Naive thymus-derived CD4-positive, alpha-beta T cell (primary cell): ENCODE measurements around the gene STIM1. TPM values are rescaled to one million over a fixed set of nuclear protein-coding genes. Genes with fewer than 3 reads are reported as not detected.
A peak's percentile ranks its signal among the peaks of the same experiment; 100 is the strongest.

Experiments used
- ATAC-seq: fragments of 150-1000 bp; cut with Tn5 transposase; 2 replicates; pipeline ENCODE4 v1.10.0; 2021; ENCODE audit warnings: mild to moderate bottlenecking, moderate library complexity
- CTCF ChIA-PET: fragments of 350-600 bp; sonication (Branson Sonifier 250); formaldehyde crosslinking; loops from one replicate; lab custom pipeline; 2021; ENCODE audit warnings: antibody characterized with exemption; lab: Charles Lee
- POLR2A ChIA-PET: fragments of 350-600 bp; sonication (Branson Sonifier 250); formaldehyde crosslinking; loops from one replicate; lab custom pipeline; 2021; ENCODE audit warnings: antibody characterized with exemption, inconsistent platforms; lab: Charles Lee
- DNase-seq, 9 donors: peaks; one replicate each; pipeline versions ENCODE4 v3.0.0 to v3.0.0-alpha.2; 2020 to 2022; ENCODE audit warnings: mixed read lengths in 1 of 9
- H3K27ac ChIP-seq: one replicate; pipeline ENCODE4 v1.7.0; 2013; ENCODE audit warnings: mild to moderate bottlenecking, low read depth, low read length, moderate library complexity
- H3K27me3 ChIP-seq, 2 donors: one replicate each; pipeline ENCODE4 v1.7.0; 2013; ENCODE audit warnings: low read length in 2 of 2, mild to moderate bottlenecking in 2 of 2, moderate library complexity in 2 of 2; ENCODE audit not compliant: control insufficient read depth in 2 of 2, insufficient read depth in 2 of 2
- H3K36me3 ChIP-seq, 3 experiments: 1 replicate in 2 of 3; 2 replicates in 1 of 3; pipeline ENCODE4 v1.7.0; 2013; ENCODE audit warnings: low read length in 3 of 3, mild to moderate bottlenecking in 3 of 3, moderate library complexity in 1 of 3; ENCODE audit not compliant: insufficient read depth in 3 of 3, control insufficient read depth in 2 of 3
- H3K4me1 ChIP-seq, 2 donors: one replicate each; pipeline ENCODE4 v1.7.0; 2013; ENCODE audit warnings: low read length in 2 of 2, mild to moderate bottlenecking in 2 of 2, moderate library complexity in 1 of 2; ENCODE audit not compliant: control insufficient read depth in 2 of 2, insufficient read depth in 2 of 2
- H3K4me3 ChIP-seq: 2 replicates; pipeline ENCODE4 v1.7.0; 2013; ENCODE audit warnings: mild to moderate bottlenecking, low read length
- H3K9me3 ChIP-seq, 3 experiments: 1 replicate in 2 of 3; 2 replicates in 1 of 3; pipeline ENCODE4 v1.7.0; 2013; ENCODE audit warnings: low read length in 3 of 3; ENCODE audit not compliant: control insufficient read depth in 2 of 3
- H3K27ac Mint-ChIP-seq, 9 donors: one replicate each; pipeline ENCODE4 v1.8.0; 2020 to 2022; ENCODE audit warnings: mixed read lengths in 9 of 9, mild to moderate bottlenecking in 8 of 9, moderate library complexity in 5 of 9, inconsistent platforms in 2 of 9
- H3K27me3 Mint-ChIP-seq, 5 donors: one replicate each; pipeline ENCODE4 v1.8.0; 2021 to 2022; ENCODE audit warnings: mixed read lengths in 5 of 5, mild to moderate bottlenecking in 1 of 5
- H3K36me3 Mint-ChIP-seq, 5 donors: one replicate each; pipeline ENCODE4 v1.8.0; 2020 to 2022; ENCODE audit warnings: mixed read lengths in 5 of 5, mild to moderate bottlenecking in 3 of 5, inconsistent platforms in 1 of 5
- H3K4me1 Mint-ChIP-seq, 7 donors: one replicate each; pipeline ENCODE4 v1.8.0; 2020 to 2022; ENCODE audit warnings: mixed read lengths in 7 of 7, mild to moderate bottlenecking in 3 of 7, inconsistent platforms in 1 of 7
- H3K4me3 Mint-ChIP-seq, 10 donors: one replicate each; pipeline ENCODE4 v1.8.0; 2020 to 2022; ENCODE audit warnings: mild to moderate bottlenecking in 10 of 10, mixed read lengths in 10 of 10, moderate library complexity in 6 of 10, inconsistent platforms in 2 of 10
- H3K9me3 Mint-ChIP-seq, 11 donors: one replicate each; pipeline ENCODE4 v1.8.0; 2020 to 2022; ENCODE audit warnings: mixed read lengths in 11 of 11, mild to moderate bottlenecking in 4 of 11, inconsistent platforms in 1 of 11, moderate library complexity in 1 of 11
- intact Hi-C, 2 donors: fragments of 100-400 bp; cut with micrococcal nuclease; formaldehyde crosslinking; loops; one replicate each; pipeline ENCODE4 v1.15.1; 2023
- polyA plus RNA-seq, 2 donors: library from polyadenylated mRNA; unstranded; fragments of 300-500 nt; fragmentation: Illumina TruSeq; gene quantifications; one replicate each; pipeline ENCODE4 v1.2.3, GENCODE V29; 2021
- total RNA-seq, 6 experiments: library from RNA in 5 of 6; stranded (reverse) in 5 of 6; gene quantifications; 1 replicate in 5 of 6; 2 replicates in 1 of 6; pipeline ENCODE4 v1.2.3 and lab custom pipeline; 2021 to 2026

STIM1 gene
- total and polyA plus RNA-seq, 7 experiments from 2014 or later: 38.4 to 117 (median 99.0) TPM

DNA sequence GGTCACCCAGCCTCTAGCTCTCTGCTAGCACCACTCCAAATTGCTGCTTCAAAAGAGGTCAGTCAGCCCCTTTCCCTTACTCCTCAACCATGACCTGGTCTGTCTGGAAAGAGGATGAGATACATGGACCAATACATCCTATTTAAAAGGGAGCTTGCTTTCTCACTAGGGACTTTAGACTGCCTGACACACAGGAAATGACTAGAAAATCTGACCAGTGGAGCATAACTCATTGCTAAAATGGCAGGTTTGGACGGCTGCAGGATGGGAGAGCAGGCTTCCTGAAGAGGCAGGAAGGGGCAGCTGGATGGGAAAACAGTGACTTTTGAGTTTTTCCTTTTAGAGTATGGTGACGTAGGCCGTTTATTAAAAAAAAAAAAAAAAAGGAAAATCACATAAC, 25.3 kb downstream of the STIM1 start:
- Mint-ChIP-seq H3K27me3 (no peaks in the 10 kb centered on the region), H3K4me1 (peaks cover 59 to 90% (median 85%) of the 10 kb centered on the region in 7 donors), H3K36me3 (peaks cover 0 to 18% (median 0%) of the 10 kb centered on the region in 5 donors), H3K9me3 (no peaks in the 10 kb centered on the region), H3K4me3 (peak overlapping the region in 9 of 10 donors; percentile 4 to 63 (median 41)), H3K27ac (peak overlapping the region; percentile 1 to 87 (median 68))
- Histone ChIP-seq H3K36me3 (no peaks in the 10 kb centered on the region), H3K27ac (peak overlapping the region; percentile 17), H3K4me3 (no peak overlapping the region), H3K9me3 (no peaks in the 10 kb centered on the region), H3K4me1 (peaks cover 32 to 39% of the 10 kb centered on the region in 2 donors), H3K27me3 (no peaks in the 10 kb centered on the region)
- ATAC-seq: peak; percentile 38
- DNase-seq: no peak
- intact Hi-C loops: no loop called here
- POLR2A ChIA-PET: interaction anchor here (1.0 to 1.9 kb wide), 3 partner anchors 26 to 65 kb away, joined by 3 to 9 read pairs (median 5); partner anchors contain the start of gene STIM1
- CTCF ChIA-PET: interaction anchor here (0.6 to 2.7 kb wide), 4 partner anchors 22 to 38 kb away, joined by 3 to 13 read pairs (median 4); partner anchors contain the start of gene STIM1

DNA sequence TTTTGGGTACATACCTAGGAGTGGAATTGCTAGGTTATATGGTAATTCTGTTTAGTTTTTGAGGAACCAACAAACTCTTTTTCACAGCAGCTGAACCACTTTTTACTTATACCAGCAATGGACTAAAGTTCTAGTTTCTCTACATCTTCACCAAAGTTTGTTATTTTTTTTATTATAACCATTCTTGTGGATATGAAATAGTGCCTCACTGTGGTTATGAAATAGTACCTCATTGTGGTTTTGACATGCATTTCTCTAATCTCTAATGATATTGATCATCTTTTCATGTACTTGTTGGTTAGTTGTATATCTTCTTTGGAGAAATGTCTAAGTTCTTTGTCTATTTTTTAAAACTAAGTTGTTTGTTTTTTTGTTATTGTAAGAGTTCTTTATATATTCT, 27.2 kb downstream of the STIM1 start:
- H3K9me3 ChIP-seq: no peaks in the 10 kb centered on the region
- ATAC-seq (peak; percentile 60), DNase-seq (peak in 4 of 9 donors; percentile 29 to 39 (median 32))
- peaks cover 0 to 22% (median 0%) of the 10 kb centered on the region in 5 donors for H3K36me3 Mint-ChIP-seq
- H3K27me3 Mint-ChIP-seq: no peaks in the 10 kb centered on the region
- peak overlapping the region in 1 of 10 donors; percentile 19 for H3K4me3 Mint-ChIP-seq
- H3K4me1 Mint-ChIP-seq: peaks cover 54 to 87% (median 80%) of the 10 kb centered on the region in 7 donors
- no peak overlapping the region for H3K27ac ChIP-seq
- POLR2A ChIA-PET: interaction anchor here (0.7 to 1.5 kb wide), 3 partner anchors 28 to 42 kb away, joined by 3 to 4 read pairs (median 3); partner anchors contain the start of gene RHOG
- intact Hi-C loops: loop anchor here in 1 of 2 donors (1.0 kb wide), 4 partner anchors 27 to 190 kb away; partner anchors contain the start of gene STIM1
- CTCF ChIA-PET: interaction anchor here (1.5 to 2.7 kb wide), 2 partner anchors 14 to 28 kb away, joined by 7 to 13 read pairs; partner anchors contain the start of gene STIM1
- no peak overlapping the region for H3K4me3 ChIP-seq
- peaks cover 32 to 33% of the 10 kb centered on the region in 2 donors for H3K4me1 ChIP-seq
- H3K9me3 Mint-ChIP-seq: no peaks in the 10 kb centered on the region
- H3K27me3 ChIP-seq: no peaks in the 10 kb centered on the region
- peak overlapping the region in 6 of 9 donors; percentile 1 to 81 (median 38) for H3K27ac Mint-ChIP-seq
- H3K36me3 ChIP-seq: no peaks in the 10 kb centered on the region

DNA sequence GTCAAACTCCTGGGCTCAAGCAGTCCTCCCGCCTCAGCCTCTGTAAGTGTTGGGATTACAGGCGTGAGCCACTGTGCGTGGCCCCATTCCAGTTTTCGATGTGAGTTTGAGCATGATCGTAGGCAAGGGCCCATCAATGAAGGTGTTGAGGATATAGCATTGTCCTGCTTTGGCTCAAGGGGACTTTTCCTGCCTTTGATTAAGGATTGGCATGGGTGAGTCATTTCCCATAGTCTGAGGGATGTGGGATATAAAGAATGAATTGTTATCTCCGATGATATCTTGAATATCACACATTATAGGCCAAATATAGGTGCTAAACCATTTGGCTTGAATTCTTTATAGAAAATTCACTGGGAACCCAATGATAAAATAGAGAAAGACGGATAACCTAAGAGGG, 30.4 kb downstream of the STIM1 start:
- H3K27ac ChIP-seq: no peak overlapping the region
- intact Hi-C loops: no loop called here

DNA sequence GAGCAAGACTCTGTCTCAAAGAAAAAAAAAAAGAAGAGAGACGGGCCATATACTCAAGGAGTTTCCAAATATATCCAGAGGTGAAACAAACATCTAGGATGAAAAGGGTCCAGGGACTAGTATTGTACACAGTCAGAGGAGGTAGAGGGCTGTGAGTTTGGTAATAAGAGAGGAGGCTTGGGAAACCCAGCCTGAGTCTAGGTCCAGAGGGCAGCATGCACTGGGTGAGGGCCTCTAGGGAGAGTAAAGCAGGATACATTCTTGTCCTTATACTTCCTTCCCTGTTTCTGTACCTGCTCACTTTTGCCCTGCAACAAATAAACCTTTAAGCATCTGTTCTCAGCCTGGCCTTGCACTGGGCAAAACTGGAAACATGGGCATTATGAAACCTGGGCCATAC, 31.5 kb downstream of the STIM1 start:
- H3K27me3 Mint-ChIP-seq: no peaks in the 10 kb centered on the region
- H3K4me3 ChIP-seq: no peak overlapping the region
- H3K27ac Mint-ChIP-seq: peak overlapping the region in 7 of 9 donors; percentile 10 to 51 (median 36)
- no peak for ATAC-seq
- H3K4me1 Mint-ChIP-seq: peaks cover 44 to 80% (median 71%) of the 10 kb centered on the region in 7 donors
- DNase-seq: no peak
- no peak overlapping the region for H3K27ac ChIP-seq
- no peaks in the 10 kb centered on the region for H3K27me3 ChIP-seq
- ChIA-PET CTCF (interaction anchor here (1.5 kb wide), 1 partner anchor 14 kb away, joined by 3 read pairs; no protein-coding TSS in a partner anchor), POLR2A (no interaction called here)
- no peaks in the 10 kb centered on the region for H3K36me3 ChIP-seq
- intact Hi-C loops: no loop called here
- no peaks in the 10 kb centered on the region for H3K9me3 Mint-ChIP-seq
- H3K4me1 ChIP-seq: peaks cover 14 to 26% of the 10 kb centered on the region in 2 donors
- H3K36me3 Mint-ChIP-seq: peaks cover 0 to 17% (median 4%) of the 10 kb centered on the region in 5 donors
- peak overlapping the region in 1 of 10 donors; percentile 27 for H3K4me3 Mint-ChIP-seq
- no peaks in the 10 kb centered on the region for H3K9me3 ChIP-seq

More for the DNA sequence above, 30.4 kb downstream of the STIM1 start:
- ChIA-PET CTCF (interaction anchor here (1.5 kb wide), 1 partner anchor 16 kb away, joined by 3 read pairs; no protein-coding TSS in a partner anchor), POLR2A (interaction anchor here (1.0 kb wide), 1 partner anchor 31 kb away, joined by 3 read pairs; the partner anchor contains the start of gene STIM1)
- Mint-ChIP-seq H3K27me3 (no peaks in the 10 kb centered on the region), H3K36me3 (peaks cover 0 to 16% (median 0%) of the 10 kb centered on the region in 5 donors), H3K4me1 (peaks cover 44 to 84% (median 73%) of the 10 kb centered on the region in 7 donors), H3K4me3 (peak overlapping the region in 1 of 10 donors; percentile 24), H3K9me3 (no peaks in the 10 kb centered on the region), H3K27ac (peak overlapping the region in 3 of 9 donors; percentile 37 to 46 (median 41))
- H3K27me3 ChIP-seq: no peaks in the 10 kb centered on the region
- H3K4me1 ChIP-seq: peaks cover 14 to 21% of the 10 kb centered on the region in 2 donors
- H3K9me3 ChIP-seq: no peaks in the 10 kb centered on the region
- ATAC-seq: no peak
- no peak overlapping the region for H3K4me3 ChIP-seq
- DNase-seq: no peak
- H3K36me3 ChIP-seq: no peaks in the 10 kb centered on the region

DNA sequence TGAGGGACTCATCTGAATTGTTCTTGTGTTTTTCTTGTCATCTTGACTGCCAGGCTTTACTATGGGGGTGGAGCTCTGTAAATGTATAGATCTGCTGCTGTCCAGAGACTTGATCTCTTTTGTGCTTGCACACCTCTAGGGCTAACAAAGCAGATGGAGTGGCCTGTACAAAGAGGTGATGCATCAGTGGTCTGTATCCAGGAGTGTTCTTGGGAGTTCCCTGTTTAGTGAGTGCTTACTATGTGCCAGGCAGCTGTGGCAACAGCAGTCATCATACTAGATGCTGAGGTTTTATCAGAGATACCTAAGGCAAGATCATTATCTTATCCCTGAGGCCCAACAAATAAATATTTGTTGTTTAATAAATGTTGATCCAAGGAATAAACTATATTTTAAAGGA, 33.4 kb downstream of the STIM1 start:
- POLR2A ChIA-PET: interaction anchor here (0.6 to 0.9 kb wide), 2 partner anchors 28 to 34 kb away, joined by 3 to 6 read pairs; no protein-coding TSS in a partner anchor
- Histone ChIP-seq H3K4me3 (no peak overlapping the region), H3K36me3 (no peaks in the 10 kb centered on the region), H3K27ac (no peak overlapping the region), H3K9me3 (no peaks in the 10 kb centered on the region), H3K4me1 (peaks cover 17 to 24% of the 10 kb centered on the region in 2 donors), H3K27me3 (no peaks in the 10 kb centered on the region)
- intact Hi-C loops: no loop called here
- H3K27ac Mint-ChIP-seq: peak overlapping the region in 7 of 9 donors; percentile 0 to 71 (median 26)
- H3K27me3 Mint-ChIP-seq: no peaks in the 10 kb centered on the region
- peaks cover 41 to 82% (median 72%) of the 10 kb centered on the region in 7 donors for H3K4me1 Mint-ChIP-seq
- peak overlapping the region in 1 of 10 donors; percentile 1 for H3K4me3 Mint-ChIP-seq
- H3K9me3 Mint-ChIP-seq: peaks cover 0 to 4% (median 0%) of the 10 kb centered on the region in 11 donors
- H3K36me3 Mint-ChIP-seq: peaks cover 0 to 23% (median 12%) of the 10 kb centered on the region in 5 donors
- no peak for DNase-seq
- no peak for ATAC-seq
- CTCF ChIA-PET: interaction anchor here (1.2 kb wide), 1 partner anchor 39 kb away, joined by 3 read pairs; no protein-coding TSS in a partner anchor

DNA sequence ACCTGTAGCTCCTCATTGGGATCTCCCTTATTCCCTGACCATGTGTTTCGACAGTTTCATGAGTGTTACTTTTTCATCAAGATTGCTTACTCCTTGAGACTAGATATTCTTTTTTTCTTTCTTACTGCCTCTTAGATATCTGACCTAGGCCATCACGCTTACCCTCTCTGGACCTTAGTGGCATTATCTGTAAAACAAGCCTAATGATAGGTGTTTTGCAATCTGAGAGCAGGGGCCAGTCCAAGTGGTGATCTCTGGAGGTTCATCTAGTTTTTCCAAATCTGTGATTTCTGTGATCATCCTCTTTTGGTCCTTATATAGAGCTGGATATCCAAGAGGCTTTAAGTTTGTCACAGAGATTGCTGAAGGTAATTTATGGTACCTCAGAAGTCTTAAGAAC, 34.5 kb downstream of the STIM1 start:
- peaks cover 47 to 78% (median 70%) of the 10 kb centered on the region in 7 donors for H3K4me1 Mint-ChIP-seq
- H3K27me3 Mint-ChIP-seq: no peaks in the 10 kb centered on the region
- DNase-seq (no peak), ATAC-seq (no peak)
- ChIA-PET CTCF (interaction anchor here (1.5 kb wide), 1 partner anchor 12 kb away, joined by 8 read pairs; no protein-coding TSS in a partner anchor), POLR2A (interaction anchor here (1.0 to 1.2 kb wide), 2 partner anchors 37 to 42 kb away, joined by 3 read pairs; no protein-coding TSS in a partner anchor)
- H3K36me3 ChIP-seq: no peaks in the 10 kb centered on the region
- no peak overlapping the region for H3K27ac ChIP-seq
- H3K27me3 ChIP-seq: no peaks in the 10 kb centered on the region
- no peaks in the 10 kb centered on the region for H3K9me3 ChIP-seq
- peak overlapping the region in 3 of 10 donors; percentile 2 to 19 (median 8) for H3K4me3 Mint-ChIP-seq
- H3K36me3 Mint-ChIP-seq: peaks cover 0 to 18% (median 14%) of the 10 kb centered on the region in 5 donors
- H3K4me1 ChIP-seq: peaks cover 23 to 32% of the 10 kb centered on the region in 2 donors
- intact Hi-C loops: no loop called here
- H3K27ac Mint-ChIP-seq: peak overlapping the region in 6 of 9 donors; percentile 0 to 80 (median 64)
- H3K9me3 Mint-ChIP-seq: peaks cover 0 to 4% (median 0%) of the 10 kb centered on the region in 11 donors
- H3K4me3 ChIP-seq: no peak overlapping the region
